Activated B cell treated with CpG ODN at 0.5 μM for 24 hours (primary cell): ENCODE data around the gene PPM1B. TPM values are rescaled to one million over a fixed set of nuclear protein-coding genes. Genes with fewer than 3 reads are reported as not detected.
"Not testable (repeated sequence)": the region's sequence is repeated elsewhere in the genome, so short reads cannot be mapped to it uniquely, and the experiment has no call there.

Source experiments
- ATAC-seq: fragments of 200-7000 bp; cut with Tn5 transposase; one replicate; pipeline ENCODE4 v1.10.0; 2021; ENCODE audit warnings: low read depth, mild to moderate bottlenecking, moderate library complexity
- CTCF ChIA-PET: fragments of 350-600 bp; sonication (Branson Sonifier 250); formaldehyde crosslinking; loops from one replicate; lab custom pipeline; 2021; ENCODE audit warnings: antibody characterized with exemption; lab: Charles Lee
- POLR2A ChIA-PET: fragments of 350-600 bp; sonication (Branson Sonifier 250); formaldehyde crosslinking; loops from one replicate; lab custom pipeline; 2021; ENCODE audit warnings: antibody characterized with exemption; lab: Charles Lee
- DNase-seq: peaks from one replicate; pipeline ENCODE4 v3.0.0; 2022
- H3K27ac Mint-ChIP-seq: one replicate; pipeline ENCODE4 v1.8.0; 2020; ENCODE audit warnings: mixed read lengths
- H3K27me3 Mint-ChIP-seq: one replicate; pipeline ENCODE4 v1.8.0; 2021; ENCODE audit warnings: mixed read lengths
- H3K36me3 Mint-ChIP-seq: one replicate; pipeline ENCODE4 v1.8.0; 2021; ENCODE audit warnings: low read depth, mixed read lengths
- H3K4me1 Mint-ChIP-seq: one replicate; pipeline ENCODE4 v1.8.0; 2021; ENCODE audit warnings: mixed read lengths
- H3K4me3 Mint-ChIP-seq: one replicate; pipeline ENCODE4 v1.8.0; 2020; ENCODE audit warnings: mild to moderate bottlenecking, mixed read lengths
- H3K9me3 Mint-ChIP-seq: one replicate; pipeline ENCODE4 v1.8.0; 2020; ENCODE audit warnings: mixed read lengths
- intact Hi-C: fragments of 100-400 bp; cut with micrococcal nuclease; formaldehyde crosslinking; loops from one replicate; pipeline ENCODE4 v1.15.1; 2024
- total RNA-seq: library from RNA; stranded (reverse); gene quantifications from 2 replicates; pipeline ENCODE4 v1.2.3, GENCODE V29; 2022
- TF ChIP-seq, protein P1 (sequence below): fragments of 200-600 bp; IDR thresholded peaks from one replicate; pipeline ENCODE4 v1.8.0; 2022; ENCODE audit warnings: antibody characterized with exemption, mild to moderate bottlenecking

The PPM1B gene
- total RNA-seq, 1 donor from 2014 or later, result 55.2 TPM

DNA sequence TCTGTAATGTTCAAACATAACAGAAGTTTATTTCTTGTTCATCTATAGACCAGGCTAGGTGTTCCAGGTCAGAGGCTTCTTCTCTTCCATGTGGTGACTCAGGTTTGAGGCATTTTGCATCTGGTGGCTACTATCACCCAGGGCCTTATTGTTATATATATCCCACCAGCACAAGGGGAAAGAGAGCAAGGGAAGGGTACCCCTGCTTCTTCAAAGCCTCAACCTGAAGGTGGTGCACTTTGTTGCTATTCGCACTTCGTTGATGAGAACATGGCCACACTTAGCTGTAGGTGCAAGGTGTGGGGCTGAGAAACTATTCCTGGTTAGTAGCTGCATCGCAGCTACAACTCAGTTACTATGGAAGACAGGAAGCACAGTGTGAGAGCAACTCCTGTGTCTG, 79.2 kb downstream of the PPM1B start:
- Mint-ChIP-seq H3K36me3 (peaks cover 3% of the 10 kb centered on the region), H3K27ac (no peak overlapping the region), H3K9me3 (peaks cover 7% of the 10 kb centered on the region), H3K4me3 (no peak overlapping the region), H3K4me1 (peaks cover 12% of the 10 kb centered on the region), H3K27me3 (peaks cover 3% of the 10 kb centered on the region)
- intact Hi-C loops, result no loop called here
- DNase-seq, result no peak
- ChIA-PET CTCF (no interaction called here), POLR2A (interaction anchor here (0.6 kb wide), 1 partner anchor 79 kb away, joined by 3 read pairs; no protein-coding TSS in a partner anchor)
- ATAC-seq, result no peak
- TF ChIP-seq, protein P1, sequence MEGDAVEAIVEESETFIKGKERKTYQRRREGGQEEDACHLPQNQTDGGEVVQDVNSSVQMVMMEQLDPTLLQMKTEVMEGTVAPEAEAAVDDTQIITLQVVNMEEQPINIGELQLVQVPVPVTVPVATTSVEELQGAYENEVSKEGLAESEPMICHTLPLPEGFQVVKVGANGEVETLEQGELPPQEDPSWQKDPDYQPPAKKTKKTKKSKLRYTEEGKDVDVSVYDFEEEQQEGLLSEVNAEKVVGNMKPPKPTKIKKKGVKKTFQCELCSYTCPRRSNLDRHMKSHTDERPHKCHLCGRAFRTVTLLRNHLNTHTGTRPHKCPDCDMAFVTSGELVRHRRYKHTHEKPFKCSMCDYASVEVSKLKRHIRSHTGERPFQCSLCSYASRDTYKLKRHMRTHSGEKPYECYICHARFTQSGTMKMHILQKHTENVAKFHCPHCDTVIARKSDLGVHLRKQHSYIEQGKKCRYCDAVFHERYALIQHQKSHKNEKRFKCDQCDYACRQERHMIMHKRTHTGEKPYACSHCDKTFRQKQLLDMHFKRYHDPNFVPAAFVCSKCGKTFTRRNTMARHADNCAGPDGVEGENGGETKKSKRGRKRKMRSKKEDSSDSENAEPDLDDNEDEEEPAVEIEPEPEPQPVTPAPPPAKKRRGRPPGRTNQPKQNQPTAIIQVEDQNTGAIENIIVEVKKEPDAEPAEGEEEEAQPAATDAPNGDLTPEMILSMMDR, result no peak

DNA sequence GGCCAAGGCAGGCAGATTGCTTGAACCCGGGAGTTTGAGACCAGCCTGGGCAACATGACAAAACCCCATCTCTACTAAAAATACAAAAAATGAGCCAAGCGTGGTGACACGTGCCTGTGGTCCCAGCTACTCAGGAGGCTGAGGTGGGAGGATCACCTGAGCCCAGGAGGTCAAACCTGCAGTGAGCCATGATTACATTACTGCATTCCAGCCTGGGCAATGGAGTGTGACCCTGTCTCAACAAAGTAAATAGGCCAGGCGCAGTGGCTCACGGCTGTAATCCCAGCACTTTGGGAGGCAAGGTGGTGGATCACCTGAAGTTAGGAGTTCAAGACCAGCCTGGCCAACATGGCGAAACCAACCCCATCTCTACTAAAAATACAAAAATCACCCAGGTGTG, 80.6 kb downstream of the PPM1B start:
- DNase-seq, H3K36me3 Mint-ChIP-seq, H3K4me1 Mint-ChIP-seq, intact Hi-C loops, H3K27me3 Mint-ChIP-seq, POLR2A ChIA-PET, CTCF ChIA-PET, H3K27ac Mint-ChIP-seq, H3K4me3 Mint-ChIP-seq, H3K9me3 Mint-ChIP-seq, ATAC-seq: not testable (repeated sequence)

DNA sequence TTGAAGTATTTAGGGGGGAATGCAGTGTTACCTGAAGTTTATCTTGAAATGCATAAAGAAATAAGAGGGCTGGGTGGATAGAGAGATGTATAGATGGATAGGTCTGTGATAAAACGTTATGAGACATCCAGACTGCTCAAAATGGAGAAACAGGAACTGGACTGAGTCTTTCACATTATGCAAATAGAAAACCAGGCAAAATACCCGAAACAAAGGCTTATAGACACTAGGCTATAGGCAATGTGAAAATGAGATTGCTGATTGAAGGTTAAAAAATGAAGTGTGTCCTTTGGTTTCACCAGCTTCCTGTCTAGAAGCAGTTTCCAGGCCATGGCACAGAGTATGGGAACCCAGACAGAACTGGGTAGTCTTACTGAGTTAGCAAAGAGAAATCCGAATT, 81.7 kb downstream of the PPM1B start:
- H3K4me1 Mint-ChIP-seq, result peaks cover 4% of the 10 kb centered on the region
- POLR2A ChIA-PET, result interaction anchor here (0.6 kb wide), 1 partner anchor 292 kb away, joined by 4 read pairs; no protein-coding TSS in a partner anchor
- DNase-seq, result no peak
- CTCF ChIA-PET, result no interaction called here
- intact Hi-C loops, result no loop called here
- no peak overlapping the region for H3K4me3 Mint-ChIP-seq
- H3K36me3 Mint-ChIP-seq, result peaks cover 4% of the 10 kb centered on the region
- H3K9me3 Mint-ChIP-seq, result peaks cover 8% of the 10 kb centered on the region
- H3K27me3 Mint-ChIP-seq, result peaks cover 5% of the 10 kb centered on the region
- no peak for ATAC-seq
- TF ChIP-seq, protein P1, result no peak
- H3K27ac Mint-ChIP-seq, result no peak overlapping the region

DNA sequence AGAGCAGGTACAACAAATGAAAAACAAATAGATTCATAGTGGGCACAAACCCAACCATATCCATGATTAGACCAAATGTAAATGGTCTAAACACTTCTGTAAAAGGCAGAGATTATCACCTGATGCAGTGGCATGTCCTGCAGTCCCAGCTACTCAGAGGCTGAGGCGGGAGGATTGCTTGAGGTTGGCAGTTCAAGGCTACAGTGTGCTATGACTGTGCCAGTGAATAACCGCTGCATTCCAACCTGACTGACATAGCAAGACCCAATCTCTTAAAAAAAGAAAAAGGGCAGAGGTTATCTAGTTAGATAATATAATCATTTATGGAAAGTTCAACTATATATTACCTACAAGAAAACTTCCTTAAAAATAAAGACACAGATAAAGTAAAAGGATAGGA, 85.3 kb downstream of the PPM1B start:
- intact Hi-C loops, result no loop called here
- ATAC-seq (no peak), DNase-seq (no peak)
- Mint-ChIP-seq H3K27ac (no peak overlapping the region), H3K9me3 (peaks cover 8% of the 10 kb centered on the region), H3K4me3 (no peak overlapping the region), H3K36me3 (peaks cover 4% of the 10 kb centered on the region), H3K4me1 (peaks cover 4% of the 10 kb centered on the region), H3K27me3 (peaks cover 10% of the 10 kb centered on the region)
- TF ChIP-seq, protein P1, result no peak
- ChIA-PET CTCF (no interaction called here), POLR2A (no interaction called here)

DNA sequence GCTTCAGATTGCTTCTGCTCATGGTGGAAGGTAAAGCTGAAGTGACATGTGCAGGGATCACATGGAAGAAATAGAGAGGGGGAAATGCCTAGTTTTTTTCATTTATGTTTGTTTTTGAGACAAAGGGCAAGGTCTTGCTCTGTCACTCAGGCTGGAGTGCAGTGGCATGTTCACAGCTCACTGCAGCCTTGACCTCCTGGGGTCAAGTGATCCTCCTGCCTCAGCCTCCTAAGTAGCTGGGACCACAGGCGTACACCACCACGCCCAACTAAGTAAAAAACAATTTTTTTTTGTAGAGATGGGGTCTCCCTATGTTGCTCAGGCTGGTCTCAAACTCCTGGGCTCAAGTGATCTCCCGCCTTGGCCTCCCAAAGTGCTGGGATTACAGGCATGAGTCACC, 87.0 kb downstream of the PPM1B start:
- H3K4me3 Mint-ChIP-seq, ATAC-seq, POLR2A ChIA-PET, intact Hi-C loops, H3K9me3 Mint-ChIP-seq, H3K27ac Mint-ChIP-seq, H3K36me3 Mint-ChIP-seq, CTCF ChIA-PET, DNase-seq, H3K4me1 Mint-ChIP-seq: not testable (repeated sequence)
- H3K27me3 Mint-ChIP-seq, result peaks cover 12% of the 10 kb centered on the region

- POLR2A ChIA-PET, H3K27me3 Mint-ChIP-seq, H3K4me3 Mint-ChIP-seq, DNase-seq, ATAC-seq, H3K9me3 Mint-ChIP-seq, CTCF ChIA-PET, H3K4me1 Mint-ChIP-seq, H3K36me3 Mint-ChIP-seq, H3K27ac Mint-ChIP-seq, intact Hi-C loops: not testable (repeated sequence)
These were observed 89.1 kb downstream of the PPM1B start for GRCh38 chr2:44257802-44258201.

DNA sequence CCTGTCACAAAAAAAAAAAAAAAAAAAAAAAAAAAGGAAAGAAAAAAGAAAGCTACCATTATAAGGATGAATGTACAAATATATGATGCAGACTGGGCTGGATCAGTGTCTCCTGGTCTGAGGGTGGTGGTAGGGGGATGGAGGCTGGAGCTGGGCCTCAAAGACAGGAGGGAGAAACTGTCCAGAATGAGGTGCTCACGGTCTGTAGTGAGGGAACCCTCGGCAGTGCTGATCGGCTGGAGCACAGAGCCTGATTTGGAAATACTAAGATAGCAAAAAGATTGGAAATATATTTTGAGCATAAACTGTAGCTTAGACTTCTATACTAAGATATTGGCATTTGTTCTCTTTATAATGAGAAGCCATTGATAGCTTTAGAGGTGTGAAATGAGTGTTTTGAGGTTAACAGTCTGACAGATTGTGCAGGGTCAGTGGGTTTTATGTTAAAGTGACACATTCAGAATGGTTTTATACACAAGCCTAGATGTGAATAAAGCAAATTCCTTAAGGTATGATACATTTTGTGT, 98.7 kb downstream of the PPM1B start:
- CTCF ChIA-PET, result no interaction called here
- Mint-ChIP-seq H3K36me3 (no peaks in the 10 kb centered on the region), H3K4me1 (no peaks in the 10 kb centered on the region), H3K27ac (no peak overlapping the region), H3K4me3 (no peak overlapping the region), H3K27me3 (no peaks in the 10 kb centered on the region), H3K9me3 (peaks cover 5% of the 10 kb centered on the region)
- ATAC-seq (no peak), DNase-seq (no peak)
- intact Hi-C loops, result no loop called here
- POLR2A ChIA-PET, result no interaction called here
- TF ChIP-seq, protein P1, result no peak
